ENCODE measurements around the gene OXCT1. TPM values are rescaled to one million over a fixed set of nuclear protein-coding genes. Genes with fewer than 3 reads are reported as not detected.
"Not testable (repeated sequence)": the region's sequence is repeated elsewhere in the genome, so short reads cannot be mapped to it uniquely, and the experiment has no call there.

Gene OXCT1
- total RNA-seq, 1 donor from 2014 or later: 39.9 TPM

DNA sequence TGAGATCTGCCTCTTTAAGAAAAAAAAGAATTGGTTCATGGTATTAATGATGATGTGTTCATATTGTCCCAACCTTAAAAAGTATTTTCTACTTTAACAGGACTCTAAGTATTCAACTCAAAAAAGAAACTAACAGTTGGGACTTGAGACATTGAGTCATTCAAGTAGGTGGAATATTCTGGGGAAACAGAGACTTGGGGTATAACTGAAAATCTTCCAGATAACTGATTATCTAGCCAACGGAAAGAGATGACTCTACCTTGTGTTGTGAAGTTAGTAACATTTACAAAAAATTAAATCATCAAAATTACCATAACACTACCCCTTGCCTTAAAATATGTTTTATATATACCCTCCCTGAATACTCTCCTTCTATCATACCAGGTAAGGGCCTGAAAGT, 19.1 kb downstream of the OXCT1 start:
- H3K4me1 Mint-ChIP-seq: no peaks in the 10 kb centered on the region
- H3K4me3 Mint-ChIP-seq: no peak overlapping the region
- H3K4me2 ChIP-seq: no peak overlapping the region
- H3K27me3 Mint-ChIP-seq (ENCODE audit: insufficient read depth, low read depth): no peaks in the 10 kb centered on the region
- H3K27ac ChIP-seq: no peak overlapping the region
- peaks cover 7% of the 10 kb centered on the region for H3K9me3 Mint-ChIP-seq
- no peak overlapping the region for H3K9ac ChIP-seq
- no peaks in the 10 kb centered on the region for H3K9me3 ChIP-seq (ENCODE audit: low read depth)
- H3K4me3 ChIP-seq: no peak overlapping the region
- no peak overlapping the region for H3K27ac Mint-ChIP-seq
- H3K27me3 ChIP-seq: no peaks in the 10 kb centered on the region
- H4K20me1 ChIP-seq (ENCODE audit: low read depth): no peaks in the 10 kb centered on the region
- H2AFZ ChIP-seq (replicated peaks): no peak overlapping the region
- TF ChIP-seq EZH2 (IDR thresholded peaks at IDR 0.05) (no peak), CTCF (IDR thresholded peaks at IDR 0.05) (no peak), EZH2phosphoT487 (IDR thresholded peaks at IDR 0.05) (no peak)
- DNase-seq (ENCODE audit: low spot score): no peak
- H3F3A ChIP-seq (ENCODE audit: low read depth): no peaks in the 10 kb centered on the region
- no peaks in the 10 kb centered on the region for H3K79me2 ChIP-seq (ENCODE audit: low read depth)
- H3K4me1 ChIP-seq: no peaks in the 10 kb centered on the region
- H3K36me3 Mint-ChIP-seq: peaks cover 28% of the 10 kb centered on the region
- peaks cover 25% of the 10 kb centered on the region for H3K36me3 ChIP-seq

- TF ChIP-seq CTCF (IDR thresholded peaks at IDR 0.05) (no peak), EZH2phosphoT487 (IDR thresholded peaks at IDR 0.05) (no peak), EZH2 (IDR thresholded peaks at IDR 0.05) (no peak)
- Histone ChIP-seq H3F3A (ENCODE audit: low read depth) (peaks cover 6% of the 10 kb centered on the region), H4K20me1 (ENCODE audit: low read depth) (no peaks in the 10 kb centered on the region), H3K36me3 (peaks cover 25% of the 10 kb centered on the region), H3K79me2 (ENCODE audit: low read depth) (no peaks in the 10 kb centered on the region), H3K9ac (no peak overlapping the region), H2AFZ (replicated peaks) (no peak overlapping the region), H3K27me3 (no peaks in the 10 kb centered on the region), H3K4me3 (no peak overlapping the region), H3K4me1 (no peaks in the 10 kb centered on the region), H3K27ac (no peak overlapping the region), H3K9me3 (ENCODE audit: low read depth) (no peaks in the 10 kb centered on the region), H3K4me2 (no peak overlapping the region)
- Mint-ChIP-seq H3K4me3 (no peak overlapping the region), H3K4me1 (no peaks in the 10 kb centered on the region), H3K9me3 (peaks cover 7% of the 10 kb centered on the region), H3K27ac (no peak overlapping the region), H3K36me3 (peaks cover 28% of the 10 kb centered on the region), H3K27me3 (ENCODE audit: insufficient read depth, low read depth) (no peaks in the 10 kb centered on the region)
- DNase-seq (ENCODE audit: low spot score): no peak
These were observed 21.2 kb downstream of the OXCT1 start for GRCh38 chr5:41848983-41849382.

- H3K36me3 ChIP-seq: peaks cover 17% of the 10 kb centered on the region
- H3K4me1 ChIP-seq; H3K27me3 Mint-ChIP-seq (ENCODE audit: insufficient read depth, low read depth); H3K27ac Mint-ChIP-seq; H3K79me2 ChIP-seq (ENCODE audit: low read depth); H3F3A ChIP-seq (ENCODE audit: low read depth); H3K27ac ChIP-seq; H3K4me2 ChIP-seq; H2AFZ ChIP-seq (replicated peaks); H3K9me3 ChIP-seq (ENCODE audit: low read depth); H3K27me3 ChIP-seq; H3K4me1 Mint-ChIP-seq; H3K4me3 Mint-ChIP-seq; H4K20me1 ChIP-seq (ENCODE audit: low read depth); H3K9ac ChIP-seq; H3K9me3 Mint-ChIP-seq; H3K4me3 ChIP-seq; DNase-seq (ENCODE audit: low spot score): not testable (repeated sequence)
- peaks cover 19% of the 10 kb centered on the region for H3K36me3 Mint-ChIP-seq
These were observed 24.5 kb downstream of the OXCT1 start for GRCh38 chr5:41845751-41846150.

- no peak overlapping the region for H3K27ac ChIP-seq
- Mint-ChIP-seq H3K4me1 (no peaks in the 10 kb centered on the region), H3K9me3 (peaks cover 5% of the 10 kb centered on the region)
These were observed 25.7 kb downstream of the OXCT1 start for GRCh38 chr5:41844502-41844901.

More at GRCh38 chr5:41844502-41844901, 25.7 kb downstream of the OXCT1 start:
- H3K36me3 Mint-ChIP-seq: peaks cover 9% of the 10 kb centered on the region
- no peaks in the 10 kb centered on the region for H3K9me3 ChIP-seq (ENCODE audit: low read depth)
- peaks cover 8% of the 10 kb centered on the region for H3K36me3 ChIP-seq
- no peak overlapping the region for H3K9ac ChIP-seq
- no peak overlapping the region for H3K27ac Mint-ChIP-seq
- no peak for DNase-seq (ENCODE audit: low spot score)
- H3K4me3 Mint-ChIP-seq: no peak overlapping the region
- H3K79me2 ChIP-seq (ENCODE audit: low read depth): no peaks in the 10 kb centered on the region
- no peaks in the 10 kb centered on the region for H3K4me1 ChIP-seq
- H3K4me2 ChIP-seq: no peak overlapping the region
- H2AFZ ChIP-seq (replicated peaks): no peak overlapping the region
- H3K27me3 Mint-ChIP-seq (ENCODE audit: insufficient read depth, low read depth): no peaks in the 10 kb centered on the region
- H3K4me3 ChIP-seq: no peak overlapping the region
- no peaks in the 10 kb centered on the region for H3K27me3 ChIP-seq
- TF ChIP-seq EZH2phosphoT487 (IDR thresholded peaks at IDR 0.05) (no peak), CTCF (IDR thresholded peaks at IDR 0.05) (no peak), EZH2 (IDR thresholded peaks at IDR 0.05) (no peak)
- no peaks in the 10 kb centered on the region for H4K20me1 ChIP-seq (ENCODE audit: low read depth)
- H3F3A ChIP-seq (ENCODE audit: low read depth): peaks cover 6% of the 10 kb centered on the region
